Activated naive CD4-positive, alpha-beta T cell treated with Interleukin-2 at 50 U/mL for 16 hours (primary cell): ENCODE results near the gene ZNF691.
"Not testable (repeated sequence)": the region's sequence is repeated elsewhere in the genome, so short reads cannot be mapped to it uniquely, and the experiment has no call there.

Source experiments
- DNase-seq: peaks from one replicate; pipeline ENCODE4 v3.0.0-alpha.2; 2020

ZNF691 gene

DNA sequence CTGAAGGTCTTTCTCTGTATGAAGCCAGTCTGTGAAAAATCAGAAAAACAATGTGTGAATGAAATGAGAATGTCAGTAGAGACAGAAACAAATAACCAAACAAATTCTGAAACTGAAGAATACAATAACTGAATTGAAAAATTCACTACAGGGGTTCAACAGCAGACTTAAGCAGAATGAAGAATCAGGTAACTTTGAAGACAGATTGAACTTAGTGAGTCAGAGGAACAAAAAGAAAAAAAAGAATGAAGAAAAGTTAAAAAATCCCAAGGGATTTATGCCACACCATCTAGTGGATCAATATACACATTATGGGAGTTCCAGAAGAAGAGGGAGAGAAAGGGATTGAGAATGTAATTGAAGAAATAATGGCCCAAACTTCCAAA, 14.6 kb downstream of the ZNF691 start:
- no peak for DNase-seq

DNA sequence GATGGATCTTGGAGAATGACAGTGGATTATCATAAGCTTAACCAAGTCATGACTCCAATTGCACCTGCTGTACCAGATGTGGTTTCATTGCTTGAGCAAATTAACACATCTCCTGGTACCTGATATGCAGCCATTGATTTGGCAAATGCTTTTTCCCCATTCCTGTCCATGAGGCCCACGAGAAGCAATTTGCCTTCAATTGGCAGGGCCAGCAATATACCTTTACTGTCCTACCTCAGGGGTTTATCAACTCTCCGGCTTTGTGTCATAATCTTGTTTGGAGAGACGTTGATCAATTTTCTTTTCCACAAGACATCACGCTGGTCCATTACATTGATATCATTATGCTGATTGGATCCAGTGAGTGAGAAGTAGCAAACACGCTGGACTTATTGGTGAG, 20.1 kb downstream of the ZNF691 start:
- no peak for DNase-seq

DNA sequence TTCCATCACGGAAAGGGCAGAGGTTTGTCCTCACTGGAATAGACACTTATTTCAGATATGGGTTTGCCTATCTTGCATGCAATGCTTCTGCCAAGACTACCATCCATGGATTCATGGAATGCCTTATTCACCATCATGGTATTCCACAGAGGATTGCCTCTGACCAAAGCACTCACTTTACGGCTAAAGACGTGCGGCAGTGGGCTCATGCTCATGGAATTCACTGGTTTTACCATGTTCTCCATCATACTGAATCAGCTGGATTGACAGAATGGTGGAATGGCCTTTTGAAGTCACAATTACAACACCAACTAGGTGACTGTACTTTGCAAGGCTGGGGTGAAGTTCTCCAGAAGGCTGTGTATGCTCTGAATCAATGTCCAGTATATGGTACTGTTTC, 22.1 kb downstream of the ZNF691 start:
- DNase-seq = not testable (repeated sequence)

DNA sequence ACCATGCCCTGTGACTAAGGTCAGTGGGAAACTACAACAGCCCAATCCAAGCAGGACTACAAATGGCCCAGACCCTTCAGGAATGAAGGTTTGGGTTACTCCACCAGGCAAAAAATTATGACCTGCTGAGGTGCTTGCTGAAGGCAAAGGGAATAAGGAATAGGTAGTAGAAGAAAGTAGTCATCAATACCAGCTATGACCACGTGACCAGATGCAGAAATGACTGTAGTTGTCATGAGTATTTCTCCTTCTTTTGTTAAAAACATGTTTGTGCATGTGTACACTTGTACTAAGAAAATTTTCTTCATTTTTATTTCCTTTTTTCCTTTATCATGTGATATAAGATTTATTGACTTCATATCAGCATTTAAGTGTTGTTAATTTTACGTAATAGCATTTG, 22.8 kb downstream of the ZNF691 start:
- not testable (repeated sequence) for DNase-seq

DNA sequence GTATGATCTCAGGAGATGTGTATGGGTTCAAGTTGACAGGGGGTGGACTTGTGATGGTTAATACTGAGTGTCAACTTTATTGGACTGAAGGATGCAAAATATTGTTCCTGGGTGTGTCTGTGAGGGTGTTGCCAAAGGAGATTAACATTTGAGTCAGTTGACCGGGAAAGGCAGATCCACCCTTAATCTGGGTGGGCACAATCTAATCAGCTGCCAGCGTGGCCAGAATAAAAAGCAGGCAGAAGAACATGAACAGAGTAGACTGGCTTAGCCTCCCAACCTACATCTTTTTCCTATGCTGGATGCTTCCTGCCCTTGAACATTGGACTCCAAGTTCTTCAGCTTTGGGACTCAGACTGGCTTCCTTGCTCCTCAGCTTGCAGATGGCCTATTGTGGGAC, 23.3 kb downstream of the ZNF691 start:
- not testable (repeated sequence) for DNase-seq

DNA sequence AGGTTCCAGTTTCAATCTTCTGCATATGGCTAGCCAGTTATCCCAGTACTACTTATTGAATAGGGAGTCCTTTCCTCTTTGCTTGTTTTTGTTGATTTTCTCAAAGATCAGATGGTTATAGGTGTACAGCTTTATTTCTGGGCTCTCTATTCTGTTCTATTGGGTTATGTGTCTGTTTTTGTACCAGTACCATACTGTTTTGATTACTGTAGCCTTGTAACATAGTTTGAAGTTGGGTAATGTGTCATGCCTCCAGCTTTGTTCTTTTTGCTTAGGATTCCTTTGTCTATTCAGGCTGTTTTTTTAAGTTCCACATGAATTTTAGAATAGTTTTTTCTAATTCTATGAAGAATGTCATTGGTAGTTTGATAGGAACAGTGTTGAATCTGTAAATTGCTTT, 26.7 kb downstream of the ZNF691 start:
- not testable (repeated sequence) for DNase-seq

DNA sequence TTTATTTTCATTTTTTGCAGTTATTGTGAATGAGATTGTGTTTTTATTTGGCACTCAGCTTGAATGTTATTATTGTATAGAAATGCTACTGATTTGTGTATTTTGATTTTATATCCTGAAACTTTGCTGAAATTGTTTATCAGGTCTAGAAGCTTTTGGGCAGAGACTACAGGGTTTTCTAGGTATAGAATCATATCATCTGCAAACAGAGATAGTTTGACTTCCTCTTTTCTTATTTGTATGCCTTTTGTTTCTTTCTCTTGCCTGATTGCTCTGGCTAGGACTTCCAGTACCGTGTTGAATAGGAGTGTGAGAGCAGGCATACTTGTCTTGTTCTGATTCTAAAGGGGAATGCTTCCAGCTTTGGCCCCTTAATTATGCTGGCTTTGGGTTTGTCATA, 27.3 kb downstream of the ZNF691 start:
- DNase-seq = no peak

DNA sequence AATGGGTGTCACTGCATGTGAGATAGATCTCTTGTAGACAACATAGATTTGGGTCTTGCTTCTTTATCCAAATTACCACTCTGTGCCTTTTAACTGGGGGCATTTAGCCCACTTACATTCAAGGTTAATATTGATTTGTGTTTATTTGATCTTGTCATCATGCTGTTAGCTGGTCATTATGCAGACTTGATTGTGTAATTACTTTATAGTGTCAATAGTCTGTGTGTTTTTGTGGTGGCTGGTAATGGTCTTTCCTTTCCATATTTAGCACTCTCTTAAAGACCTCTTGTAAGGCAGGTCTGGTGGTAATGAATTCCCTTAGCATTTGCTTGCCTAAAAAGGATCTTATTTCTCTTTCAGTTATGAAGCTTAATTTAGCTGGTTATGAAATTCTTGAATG, 29.6 kb downstream of the ZNF691 start:
- no peak for DNase-seq

DNA sequence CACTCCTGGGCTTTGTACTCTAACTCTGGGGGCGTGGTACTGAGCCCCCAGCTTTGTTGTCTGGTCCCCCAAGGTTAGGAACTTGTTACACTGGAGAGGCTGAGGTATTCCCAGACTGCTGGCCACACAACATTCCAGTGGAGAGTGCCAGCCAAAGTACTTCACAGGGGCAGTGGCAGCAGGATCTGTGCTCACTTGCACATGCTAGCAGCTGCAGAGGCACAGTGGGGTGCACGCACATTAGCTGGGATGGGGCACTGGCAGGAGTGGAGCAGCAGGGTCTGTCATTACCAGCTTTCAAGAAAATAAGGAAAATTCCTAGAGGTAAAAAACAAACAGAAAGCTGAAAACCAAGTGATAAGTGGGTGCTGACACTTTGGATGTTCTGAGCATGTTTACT, 31.0 kb downstream of the ZNF691 start:
- DNase-seq = no peak

DNA sequence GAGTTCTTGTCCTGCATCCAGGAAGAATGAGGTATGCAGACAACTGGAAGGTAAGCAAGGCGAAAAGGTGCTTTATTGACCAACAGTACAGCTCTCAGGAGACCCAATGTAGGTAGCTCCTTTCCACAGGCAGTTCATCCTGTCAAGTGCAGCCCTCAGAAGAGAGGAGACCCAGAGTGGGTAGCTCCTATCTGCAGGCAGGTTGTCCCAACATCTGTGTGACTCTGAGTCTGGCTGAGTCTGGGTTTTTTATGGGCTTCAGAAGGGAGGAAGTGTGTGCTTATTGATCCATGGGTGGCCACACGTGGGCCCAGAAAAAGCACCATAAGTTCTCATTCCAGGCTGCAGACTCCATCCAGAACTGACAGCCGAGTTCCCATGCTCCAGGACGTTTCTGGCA, 34.0 kb downstream of the ZNF691 start:
- no peak for DNase-seq

DNA sequence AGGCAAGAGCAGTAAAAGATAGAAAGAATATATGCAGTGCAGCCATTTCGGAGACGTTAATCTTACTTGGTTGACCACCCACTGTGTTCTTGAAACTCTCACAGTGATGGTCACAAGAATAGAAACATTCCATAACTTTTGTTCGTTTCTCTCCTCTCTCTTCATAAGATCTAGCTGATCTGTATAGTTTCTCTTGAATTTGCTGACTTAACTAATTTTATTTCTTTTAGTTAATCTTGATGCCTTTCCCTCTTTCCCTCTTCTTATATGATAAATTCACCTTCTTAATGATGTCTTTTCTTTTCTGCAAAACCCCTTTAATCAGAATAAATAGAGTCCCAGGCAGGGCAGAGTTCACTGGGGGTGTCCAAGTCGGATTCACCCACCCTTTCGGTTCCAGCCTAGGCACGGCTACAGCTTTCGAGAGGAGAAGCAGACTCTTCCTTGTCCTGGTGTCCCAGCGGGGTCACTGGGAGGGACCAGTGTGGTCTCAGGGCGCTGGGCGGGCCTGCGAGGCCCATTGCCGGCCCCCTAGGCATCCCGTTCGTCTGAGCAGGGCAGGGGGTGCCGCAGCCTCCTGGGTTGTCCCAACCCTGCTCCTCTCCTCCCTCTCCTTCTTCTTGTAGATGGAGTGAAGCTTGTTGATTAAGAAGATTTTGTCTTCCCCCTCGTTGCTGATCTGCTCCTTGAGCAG, 39.8 kb downstream of the ZNF691 start:
- no peak for DNase-seq

DNA sequence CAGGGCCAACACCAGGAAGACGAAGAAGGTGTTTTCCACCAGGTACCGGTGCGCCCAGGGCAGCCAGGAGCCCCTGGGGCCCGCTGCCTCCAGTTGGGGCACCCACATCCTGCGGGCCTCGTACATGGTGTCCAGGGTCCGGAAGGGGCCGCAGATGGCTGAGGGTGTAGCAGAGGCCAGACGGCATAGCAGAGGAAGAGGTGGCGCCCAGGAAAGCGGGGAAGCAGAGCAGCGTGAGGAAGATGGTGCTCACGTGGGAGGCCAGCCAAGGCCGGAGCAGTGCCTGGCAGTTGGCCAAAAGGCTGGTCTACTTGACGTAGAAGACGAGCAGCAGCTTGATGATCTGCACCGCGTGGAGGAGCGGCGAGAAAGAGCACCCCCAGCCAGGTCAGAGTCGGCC, 40.4 kb downstream of the ZNF691 start:
- DNase-seq = no peak

DNA sequence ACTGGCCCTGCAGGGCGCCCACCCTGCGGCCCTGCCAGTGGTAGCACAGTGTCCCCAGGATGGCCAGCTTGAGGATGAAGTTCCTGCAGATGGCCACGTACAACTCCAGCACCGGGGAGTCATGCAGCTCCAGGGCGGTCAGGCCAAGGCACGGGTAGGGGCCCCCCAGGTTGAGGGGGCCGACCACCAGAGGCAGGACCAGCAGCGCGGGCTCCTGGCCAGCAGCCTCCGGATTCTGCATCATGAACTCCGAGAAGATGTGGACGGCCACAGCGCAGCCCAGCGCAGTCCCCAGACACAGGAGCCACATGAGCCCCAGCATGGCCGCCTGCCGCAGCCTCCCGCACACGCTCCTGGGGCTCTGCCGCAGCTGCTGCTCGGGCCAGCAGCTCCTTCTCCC, 41.0 kb downstream of the ZNF691 start:
- no peak for DNase-seq

DNA sequence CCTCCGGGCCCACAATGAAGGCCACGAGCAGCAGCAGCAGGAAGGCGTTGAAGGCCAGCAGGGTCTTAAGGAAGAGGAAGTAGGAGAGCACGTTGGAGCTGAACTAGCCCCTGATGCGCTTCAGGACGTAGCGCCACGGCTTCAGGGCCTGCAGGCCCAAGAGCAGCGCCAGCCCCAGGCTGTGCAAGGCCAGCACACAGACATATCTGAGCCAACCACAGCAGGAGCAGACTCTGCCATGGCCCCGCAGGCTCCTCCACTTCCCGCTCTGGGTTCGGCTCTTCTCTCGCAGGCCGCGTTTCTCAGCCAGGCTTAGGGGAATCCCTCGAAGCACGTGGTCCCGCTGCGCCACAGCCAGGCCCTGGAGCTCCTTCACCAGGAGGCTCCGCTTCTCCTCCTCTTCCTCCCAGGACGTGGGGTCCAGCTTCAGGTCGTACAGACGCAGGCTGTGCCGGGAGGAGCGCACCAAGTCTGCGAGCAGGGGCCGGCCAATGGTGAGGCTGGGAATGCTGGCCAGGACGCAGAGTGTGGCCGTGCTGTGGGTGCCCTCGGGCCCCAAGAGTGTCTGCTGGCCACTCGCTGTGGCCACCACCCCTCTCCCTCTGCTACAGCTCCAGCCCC, 41.7 kb downstream of the ZNF691 start:
- DNase-seq = no peak

DNA sequence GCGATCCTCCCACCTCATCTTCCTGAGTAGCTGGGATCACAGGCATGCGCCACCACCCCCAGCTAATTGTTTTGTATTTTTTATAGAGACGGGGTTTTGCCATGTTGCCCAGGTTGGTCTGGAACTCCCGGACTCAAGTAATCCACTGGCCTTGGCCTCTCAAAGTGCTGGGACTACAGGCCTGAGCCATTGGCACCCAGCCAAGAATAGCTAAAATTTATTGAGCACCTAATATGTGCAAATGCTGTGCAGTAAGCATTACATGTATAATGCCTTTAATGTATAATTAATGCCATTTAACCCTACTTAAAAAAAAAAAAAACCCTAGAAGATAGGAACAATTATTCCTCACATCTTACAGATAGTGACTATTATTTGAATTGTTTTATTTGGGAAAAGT, 42.9 kb downstream of the ZNF691 start:
- no peak for DNase-seq

DNA sequence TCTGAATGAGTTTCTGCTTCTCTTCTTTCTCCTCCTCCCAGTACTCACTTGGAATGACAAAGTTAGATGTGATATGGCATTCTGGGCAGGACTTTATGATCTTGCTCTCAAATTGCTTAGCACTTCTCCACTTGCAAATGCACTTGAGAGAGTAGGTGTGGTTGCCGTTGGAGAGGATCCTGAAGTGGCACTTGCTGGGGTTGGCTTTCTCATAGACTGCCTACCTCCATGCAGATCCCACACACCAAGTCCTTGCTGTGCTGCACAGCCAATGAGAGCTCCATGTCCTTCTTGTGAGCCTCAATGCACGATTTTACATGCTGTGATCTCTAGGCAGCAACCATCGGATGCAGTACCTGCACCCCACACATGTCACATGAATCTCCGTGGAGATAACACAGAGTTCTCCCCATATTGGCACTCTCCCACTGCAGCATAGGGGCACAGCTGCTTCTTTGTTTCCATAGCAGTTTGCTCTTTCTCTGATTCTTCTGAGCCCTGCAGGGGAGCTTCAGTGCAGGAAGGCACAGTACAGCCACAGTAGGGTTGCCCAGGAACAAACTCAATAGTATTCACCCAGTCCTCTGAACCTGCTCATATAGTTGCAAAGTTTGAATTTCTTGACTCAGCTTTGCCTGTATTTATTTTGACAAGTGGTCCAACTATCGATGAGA, 45.2 kb downstream of the ZNF691 start:
- no peak for DNase-seq

DNA sequence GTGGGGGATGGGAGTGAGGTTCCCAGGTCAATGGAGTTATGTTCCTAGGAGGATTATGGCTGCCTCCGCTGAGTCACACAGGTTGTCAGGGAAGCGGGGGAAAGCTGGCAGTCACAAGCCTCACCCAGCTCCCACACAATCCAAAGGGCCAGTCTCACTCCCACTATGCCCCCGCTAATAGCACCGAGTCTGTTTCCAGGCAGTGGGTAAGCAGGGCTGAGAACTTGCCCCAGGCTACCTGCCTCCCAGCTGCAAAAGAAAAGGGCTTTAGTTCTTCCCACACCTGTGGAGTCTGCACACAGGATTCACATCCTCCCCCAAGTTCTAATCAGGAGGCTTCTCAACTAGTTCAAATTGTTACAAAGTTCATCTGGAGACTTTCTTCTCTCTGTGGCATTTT, 53.5 kb downstream of the ZNF691 start:
- not testable (repeated sequence) for DNase-seq
